ENCODE data around the gene COA8.

DNA sequence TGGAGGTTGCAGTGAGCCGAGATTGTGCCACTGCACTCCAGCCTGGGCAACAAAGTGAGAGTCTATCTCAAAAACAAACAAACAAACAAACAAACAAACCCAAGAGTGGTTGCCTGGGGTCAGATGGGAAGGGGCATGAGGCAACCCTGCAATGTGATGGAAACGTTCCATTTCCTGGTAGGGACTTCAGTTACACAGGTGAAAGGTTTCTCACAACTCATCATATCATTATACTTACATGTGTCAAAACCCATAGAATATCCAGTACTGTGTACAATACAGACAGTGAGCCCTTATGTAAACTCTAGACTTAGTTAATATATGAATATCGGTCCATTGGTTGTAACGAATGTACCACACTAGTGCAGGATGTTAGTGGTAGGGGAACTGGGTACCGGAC lies 59.1 kb downstream of the COA8 start:
- no peak for TF ChIP-seq CTCF (conservative IDR thresholded peaks at IDR 0.05; ENCODE audit: low read depth, low read length)
- TF ChIP-seq EZH2 (IDR thresholded peaks at IDR 0.05; ENCODE audit: low read length, unreplicated experiment), result no peak

All from PC-3 (cell line).